GM12801 (cell line): ENCODE results near the gene OLFML2B.

Experiments
- TF ChIP-seq, protein P1 (sequence below): IDR thresholded peaks from one replicate; pipeline ENCODE4 v1.5.1; 2011; ENCODE audit warnings: control low read depth; ENCODE audit not compliant: insufficient read length; ENCODE audit errors: extremely low read depth

The OLFML2B gene

DNA sequence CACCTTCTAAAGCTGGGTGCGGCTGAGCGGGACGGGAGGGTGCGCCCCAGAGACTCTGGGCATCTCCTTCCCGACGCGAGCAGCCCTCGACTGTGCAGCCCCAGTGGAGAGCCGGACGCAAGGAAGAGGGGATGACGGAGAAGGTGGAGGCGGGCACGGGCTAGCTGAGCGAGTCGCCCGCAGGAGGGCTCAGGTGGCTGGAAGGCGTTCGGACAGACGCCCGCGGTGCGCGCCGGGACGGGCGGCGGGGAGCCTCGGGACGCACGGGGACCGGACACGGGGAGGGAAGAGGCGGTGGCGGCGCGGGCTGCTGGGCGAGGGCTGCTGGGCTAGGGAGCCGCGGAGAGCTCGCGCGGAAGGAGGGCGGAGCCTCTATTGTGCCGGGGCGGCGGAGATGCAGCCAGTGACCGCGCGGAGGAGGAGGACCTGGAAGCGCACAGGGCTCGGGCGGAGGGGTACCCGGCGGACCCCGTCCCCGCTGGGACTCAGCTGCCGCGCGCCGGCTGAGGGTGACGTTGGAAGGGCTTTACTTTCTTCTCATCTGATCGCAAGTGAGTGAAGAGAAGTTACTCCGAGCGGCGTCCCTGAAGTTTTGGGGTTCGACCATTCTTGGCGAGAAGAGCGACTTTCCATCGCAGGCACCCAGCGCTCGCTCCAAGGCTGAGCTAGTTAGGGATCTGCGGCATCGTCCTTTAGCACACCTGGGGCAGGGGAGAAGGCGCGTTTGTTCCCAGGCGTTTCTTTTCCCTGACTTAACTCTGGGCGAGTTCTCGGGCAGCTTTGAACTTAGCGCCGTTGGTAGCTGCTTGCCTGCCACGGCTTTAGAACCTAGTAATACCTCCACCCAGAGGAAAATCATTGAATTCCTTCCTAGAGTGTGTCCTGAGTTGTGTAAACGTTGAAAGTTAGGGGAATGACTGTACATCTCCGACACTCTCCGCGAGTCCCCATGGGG is at the start of gene OLFML2B:
TSS of gene OLFML2B (minus strand) at position 323 of the 955 bp plus-strand sequence. CDS start 439 bp downstream, outside the sequence.
- TF ChIP-seq, protein P1, sequence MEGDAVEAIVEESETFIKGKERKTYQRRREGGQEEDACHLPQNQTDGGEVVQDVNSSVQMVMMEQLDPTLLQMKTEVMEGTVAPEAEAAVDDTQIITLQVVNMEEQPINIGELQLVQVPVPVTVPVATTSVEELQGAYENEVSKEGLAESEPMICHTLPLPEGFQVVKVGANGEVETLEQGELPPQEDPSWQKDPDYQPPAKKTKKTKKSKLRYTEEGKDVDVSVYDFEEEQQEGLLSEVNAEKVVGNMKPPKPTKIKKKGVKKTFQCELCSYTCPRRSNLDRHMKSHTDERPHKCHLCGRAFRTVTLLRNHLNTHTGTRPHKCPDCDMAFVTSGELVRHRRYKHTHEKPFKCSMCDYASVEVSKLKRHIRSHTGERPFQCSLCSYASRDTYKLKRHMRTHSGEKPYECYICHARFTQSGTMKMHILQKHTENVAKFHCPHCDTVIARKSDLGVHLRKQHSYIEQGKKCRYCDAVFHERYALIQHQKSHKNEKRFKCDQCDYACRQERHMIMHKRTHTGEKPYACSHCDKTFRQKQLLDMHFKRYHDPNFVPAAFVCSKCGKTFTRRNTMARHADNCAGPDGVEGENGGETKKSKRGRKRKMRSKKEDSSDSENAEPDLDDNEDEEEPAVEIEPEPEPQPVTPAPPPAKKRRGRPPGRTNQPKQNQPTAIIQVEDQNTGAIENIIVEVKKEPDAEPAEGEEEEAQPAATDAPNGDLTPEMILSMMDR: no peak

DNA sequence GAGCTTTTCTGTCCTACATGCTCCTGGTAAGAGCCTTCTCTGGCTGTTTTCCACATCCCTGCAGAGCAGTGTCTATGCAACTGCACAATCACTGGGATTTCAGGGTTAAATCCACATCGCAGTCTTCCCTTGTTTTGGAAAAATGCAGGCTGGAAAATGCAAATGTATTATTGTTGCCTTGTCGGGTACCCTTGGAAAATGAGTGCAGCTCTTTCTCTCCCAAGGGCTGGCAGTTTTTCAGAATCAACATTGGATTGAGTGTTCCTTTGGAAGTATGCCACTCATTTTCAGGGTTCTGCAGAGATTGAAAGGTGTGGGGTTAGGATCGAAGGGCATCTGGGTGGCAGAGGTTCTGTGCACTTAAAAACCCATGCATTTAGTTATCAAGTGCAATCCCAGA is 49.1 kb upstream of the OLFML2B start:
- TF ChIP-seq, protein P1: no peak

DNA sequence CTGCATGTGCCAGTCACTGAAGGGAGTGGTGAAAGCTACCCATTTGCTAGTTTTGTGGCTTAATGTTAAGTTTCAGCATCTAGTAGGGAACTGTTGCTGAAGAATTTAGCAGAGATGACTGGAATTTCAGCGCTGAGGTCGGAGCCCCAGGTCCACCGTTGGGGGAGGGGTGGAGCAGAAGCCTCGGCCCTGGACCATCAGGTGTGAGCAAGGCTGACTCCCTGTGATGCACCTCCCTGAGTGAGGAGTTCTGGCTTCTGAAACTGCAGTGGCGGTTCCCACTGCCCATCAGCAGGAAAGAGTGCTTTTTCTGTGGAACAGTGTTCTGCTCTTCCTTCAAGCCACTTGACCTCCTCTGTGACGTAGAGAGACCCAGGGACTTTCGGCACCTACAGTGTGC is 47.2 kb upstream of the OLFML2B start:
- TF ChIP-seq, protein P1: no peak

DNA sequence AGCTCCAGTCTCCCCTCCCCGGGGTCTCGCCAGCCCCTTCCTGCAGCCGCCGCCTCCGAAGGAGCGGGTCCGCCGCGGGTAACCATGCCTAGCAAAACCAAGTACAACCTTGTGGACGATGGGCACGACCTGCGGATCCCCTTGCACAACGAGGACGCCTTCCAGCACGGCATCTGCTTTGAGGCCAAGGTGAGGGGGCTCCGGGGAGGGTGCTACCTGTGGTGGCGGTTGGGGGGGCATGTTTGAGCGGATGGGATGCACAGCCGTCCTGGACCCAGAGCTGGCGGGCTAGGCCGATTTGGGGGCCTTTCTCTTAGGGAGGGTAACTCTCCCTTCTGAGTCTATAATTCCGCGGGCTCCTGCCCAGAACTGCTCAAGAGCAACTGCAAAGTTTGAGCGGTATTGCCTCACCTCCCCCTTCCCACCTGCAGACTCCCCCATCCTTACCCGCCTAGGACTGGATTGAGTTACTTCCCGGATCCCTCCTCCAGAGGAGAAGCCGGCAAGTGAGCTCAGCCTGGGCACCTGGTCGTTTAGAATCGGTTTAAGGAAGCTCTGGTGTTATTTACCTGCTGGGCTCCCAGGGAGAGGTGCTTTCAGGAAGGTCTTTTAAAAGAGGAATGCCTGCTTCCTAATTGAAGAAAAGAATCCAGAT is 46.6 kb upstream of the OLFML2B start:
- TF ChIP-seq, protein P1: no peak

DNA sequence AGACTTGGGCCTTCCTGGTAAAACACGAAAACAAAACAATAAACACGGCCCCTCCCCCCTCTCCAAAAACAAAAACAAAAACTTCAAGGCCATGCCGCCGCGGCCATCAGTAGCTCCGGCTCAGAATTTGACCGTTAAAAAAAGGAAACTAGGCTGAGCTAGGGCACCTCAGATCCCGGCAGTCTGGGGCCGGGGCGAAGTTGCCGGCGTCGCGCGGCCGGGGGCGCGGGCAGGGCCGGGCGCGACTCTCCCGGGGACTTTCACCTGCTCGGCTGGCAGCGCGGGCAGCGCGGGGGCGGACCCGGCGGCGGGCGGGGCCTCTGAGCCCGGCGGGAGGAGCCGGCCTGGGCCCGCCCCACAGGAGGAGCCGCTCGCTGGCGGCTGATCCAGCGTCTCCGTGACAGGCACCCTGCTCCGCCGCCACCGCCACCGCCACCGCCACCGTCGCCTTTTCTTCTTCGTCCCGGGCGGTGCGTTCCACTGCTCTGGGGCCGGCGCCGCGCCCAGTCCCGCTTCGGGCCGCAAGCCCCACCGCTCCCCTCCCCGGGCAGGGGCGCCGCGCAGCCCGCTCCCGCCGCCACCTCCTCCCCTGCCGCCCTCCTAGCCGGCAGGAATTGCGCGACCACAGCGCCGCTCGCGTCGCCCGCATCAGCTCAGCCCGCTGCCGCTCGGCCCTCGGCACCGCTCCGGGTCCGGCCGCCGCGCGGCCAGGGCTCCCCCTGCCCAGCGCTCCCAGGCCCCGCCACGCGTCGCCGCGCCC is 45.8 kb upstream of the OLFML2B start, which contains the start of gene NOS1AP:
TSS of gene NOS1AP (plus strand) at position 358 of the 760 bp plus-strand sequence. CDS start 487 bp downstream, outside the sequence.
- TF ChIP-seq, protein P1: no peak

DNA sequence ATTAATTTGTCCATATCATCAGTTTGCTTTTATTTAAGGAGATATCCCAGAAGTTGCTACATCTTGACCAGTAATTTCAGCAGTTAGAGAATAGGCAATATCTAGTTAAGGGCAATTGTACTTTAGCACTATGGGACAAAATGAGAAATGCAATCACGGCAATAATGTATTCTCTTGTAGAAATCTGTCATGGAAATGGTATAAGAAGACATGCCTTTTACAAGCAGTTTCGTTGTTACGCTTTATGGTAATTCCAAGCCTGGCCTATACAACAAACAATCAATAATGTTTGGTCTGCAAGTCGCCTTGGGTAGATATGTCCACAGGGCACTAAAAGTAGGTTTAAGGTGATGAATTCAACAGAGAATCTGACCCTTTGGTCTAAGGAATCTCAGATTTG is 44.6 kb upstream of the OLFML2B start:
- TF ChIP-seq, protein P1: no peak

DNA sequence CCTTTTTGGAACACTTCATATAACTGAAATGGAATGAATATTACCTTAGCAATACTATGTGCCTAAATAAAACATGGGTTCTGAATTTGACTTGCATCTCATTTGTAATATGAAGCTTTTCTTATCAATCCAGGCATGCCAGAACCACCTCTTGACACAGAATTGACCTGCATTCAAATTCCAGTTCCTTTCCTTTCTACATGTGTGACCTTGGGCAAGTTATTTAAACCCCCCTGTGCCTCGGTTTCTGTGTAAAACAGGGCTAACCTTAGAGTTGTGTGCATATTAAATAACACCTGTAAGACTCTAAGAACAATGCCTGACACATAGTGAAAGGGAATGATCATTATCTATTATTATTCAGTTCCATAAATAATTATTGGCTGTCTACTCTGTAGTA is 43.8 kb upstream of the OLFML2B start:
- TF ChIP-seq, protein P1: no peak
